Upper lobe of left lung (tissue), 6 donors: Measurements from ENCODE around the gene RAPGEF2. TPM values are rescaled to one million over a fixed set of nuclear protein-coding genes. Genes with fewer than 3 reads are reported as not detected.

Source experiments
- ATAC-seq, 2 donors: fragments of 200-7000 bp; cut with Tn5 transposase; one replicate each; pipeline ENCODE4 v1.9.1; 2022; ENCODE audit warnings: mild to moderate bottlenecking in 2 of 2, moderate library complexity in 2 of 2; ENCODE audit not compliant: low FRiP score in 2 of 2
- DNase-seq, 2 donors: peaks; one replicate each; pipeline ENCODE4 v3.0.0-alpha.2; 2019 to 2020
- H3K27ac ChIP-seq, 4 donors: fragments of 200-600 bp; sonication (generic); one replicate each; pipeline ENCODE4 v1.5.1; 2016 to 2019
- H3K27me3 ChIP-seq, 4 donors: fragments of 200-600 bp; sonication (generic); one replicate each; pipeline ENCODE4 v1.5.1; 2017 to 2019
- H3K36me3 ChIP-seq, 4 donors: fragments of 200-600 bp; sonication (generic); one replicate each; pipeline ENCODE4 v1.5.1; 2016 to 2019
- H3K4me1 ChIP-seq, 4 donors: fragments of 200-600 bp; sonication (generic); one replicate each; pipeline ENCODE4 v1.5.1; 2018 to 2019
- H3K4me3 ChIP-seq, 4 donors: fragments of 200-600 bp; sonication (generic); one replicate each; pipeline ENCODE4 v1.5.1; 2017 to 2019; ENCODE audit warnings: mild to moderate bottlenecking in 2 of 4, moderate library complexity in 1 of 4
- H3K9me3 ChIP-seq, 4 donors: fragments of 200-600 bp; sonication (generic); one replicate each; pipeline ENCODE4 v1.5.1; 2018 to 2019
- CTCF ChIP-seq, 6 experiments: fragments of 450-650 bp in 4 of 6; fragments of 200-600 bp in 2 of 6; sonication (generic) in 2 of 6; IDR thresholded peaks; one replicate each; pipeline ENCODE4 v1.5.1; 2016 to 2019; ENCODE audit warnings: antibody characterized with exemption in 6 of 6
- EP300 ChIP-seq, 4 donors: sonication (generic); formaldehyde crosslinking; IDR thresholded peaks; one replicate each; pipeline ENCODE4 v1.5.1; 2017; ENCODE audit warnings: antibody characterized with exemption in 4 of 4, control low read depth in 2 of 4
- POLR2A ChIP-seq, 4 donors: fragments of 450-650 bp; IDR thresholded peaks; one replicate each; pipeline ENCODE4 v1.5.1; 2016 to 2017; ENCODE audit warnings: antibody characterized with exemption in 4 of 4, mild to moderate bottlenecking in 2 of 4
- POLR2AphosphoS5 ChIP-seq, 2 donors: sonication (generic); formaldehyde crosslinking; IDR thresholded peaks; one replicate each; pipeline ENCODE4 v1.5.1; 2017; ENCODE audit warnings: antibody characterized with exemption in 2 of 2
- WGBS, 2 donors: methylation state at CpG; one replicate each; pipeline ENCODE4 v1.1.5; 2017 to 2018; 5-methylcytosine and 5-hydroxymethylcytosine counted together
- total RNA-seq, 6 donors: library from RNA; depleted of rRNA in 4 of 6; stranded (reverse); fragments of >200 nt in 4 of 6; gene quantifications; one replicate each; pipeline versions ENCODE4 v1.1.0 to v1.2.1, GENCODE V29; 2016 to 2021
- donor health status: DM: no; HTN: no; CAD: no; lungs with moderate emphysema.
- donor health status: DM: no; HTN: yes; CAD: no; lungs with severe emphysema.

Gene RAPGEF2
- total RNA-seq, 6 donors from 2014 or later, result 53.3 to 122 (median 66.3) TPM

GRCh38 chr4:159069922-159070321 is 33.0 kb upstream of the RAPGEF2 start:
- H3K27me3 ChIP-seq, result no peaks in the 10 kb centered on the region
- TF ChIP-seq CTCF (IDR thresholded peaks at IDR 0.05), result no peak
- TF ChIP-seq EP300 (IDR thresholded peaks at IDR 0.05), result no peak
- TF ChIP-seq POLR2A (IDR thresholded peaks at IDR 0.05), result no peak
- no peak for TF ChIP-seq POLR2AphosphoS5 (IDR thresholded peaks at IDR 0.05)
- ATAC-seq (peak in 1 of 2 donors; percentile 40), DNase-seq (no peak)
- no peak overlapping the region for H3K27ac ChIP-seq
- H3K9me3 ChIP-seq, result no peaks in the 10 kb centered on the region
- WGBS, 2 donors, result 64 to 67% methylated on average over 3 of the region's 3 CpGs
- H3K4me1 ChIP-seq, result peaks cover 0 to 4% (median 0%) of the 10 kb centered on the region in 4 donors
- no peak overlapping the region for H3K4me3 ChIP-seq
- H3K36me3 ChIP-seq, result no peaks in the 10 kb centered on the region

GRCh38 chr4:159070742-159071141 is 32.1 kb upstream of the RAPGEF2 start:
- no peak for TF ChIP-seq POLR2A (IDR thresholded peaks at IDR 0.05)
- no peak for TF ChIP-seq CTCF (IDR thresholded peaks at IDR 0.05)
- no peaks in the 10 kb centered on the region for H3K27me3 ChIP-seq
- H3K36me3 ChIP-seq, result no peaks in the 10 kb centered on the region
- 82 to 83% methylated on average over 4 of the region's 4 CpGs for WGBS, 2 donors
- no peak for ATAC-seq
- no peaks in the 10 kb centered on the region for H3K9me3 ChIP-seq
- H3K4me1 ChIP-seq, result peaks cover 0 to 4% (median 0%) of the 10 kb centered on the region in 4 donors
- DNase-seq, result no peak
- H3K4me3 ChIP-seq, result no peak overlapping the region
- no peak overlapping the region for H3K27ac ChIP-seq

DNA sequence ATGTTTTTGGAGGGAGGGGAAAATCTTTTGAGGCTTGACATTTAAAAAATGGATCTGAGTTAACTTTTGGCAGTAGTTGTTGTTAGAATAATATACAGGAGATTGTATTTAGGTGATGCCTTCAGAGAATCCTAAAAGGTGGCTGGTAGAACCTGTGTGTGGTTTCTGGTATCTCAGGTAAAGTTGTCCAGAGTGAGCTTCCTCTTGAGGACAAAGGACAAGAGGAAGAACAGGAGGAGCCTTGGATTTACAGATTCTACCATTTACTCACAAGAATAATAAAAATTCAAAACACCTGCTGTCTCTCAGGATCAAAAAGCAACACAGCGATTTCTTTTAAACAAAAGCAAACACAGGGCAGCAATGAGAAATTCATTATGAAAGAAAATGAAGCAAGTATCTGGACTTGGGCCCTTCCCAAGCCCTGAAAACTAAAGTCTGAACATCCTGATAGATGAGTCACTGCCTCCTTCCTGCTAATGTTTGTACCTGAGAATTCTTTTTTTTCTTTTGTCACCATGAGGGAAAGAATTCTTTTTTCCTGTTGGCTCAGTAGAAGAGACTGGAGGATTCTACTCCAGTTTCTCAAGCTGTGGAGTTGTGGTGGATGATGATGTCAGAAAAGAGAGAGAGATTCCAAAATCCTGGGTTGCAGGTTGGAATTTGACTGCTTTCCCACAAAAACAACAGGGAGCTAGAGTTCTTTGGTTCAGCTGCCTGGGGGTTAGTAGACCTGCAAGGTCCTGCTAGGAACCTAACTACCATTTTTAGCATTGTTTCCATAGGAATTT is 31.5 kb upstream of the RAPGEF2 start:
- no peak for DNase-seq
- TF ChIP-seq CTCF (IDR thresholded peaks at IDR 0.05) (no peak), POLR2AphosphoS5 (IDR thresholded peaks at IDR 0.05) (no peak), EP300 (IDR thresholded peaks at IDR 0.05) (no peak), POLR2A (IDR thresholded peaks at IDR 0.05) (no peak)
- H3K9me3 ChIP-seq, result no peaks in the 10 kb centered on the region
- H3K36me3 ChIP-seq, result no peaks in the 10 kb centered on the region
- ATAC-seq, result no peak
- no peak overlapping the region for H3K27ac ChIP-seq
- H3K4me1 ChIP-seq, result peaks cover 0 to 4% (median 0%) of the 10 kb centered on the region in 4 donors
- H3K27me3 ChIP-seq, result no peaks in the 10 kb centered on the region
- WGBS, 2 donors, result 43 to 59% methylated on average over 1 of the region's 1 CpG
- no peak overlapping the region for H3K4me3 ChIP-seq

GRCh38 chr4:159071969-159072765 is 30.7 kb upstream of the RAPGEF2 start:
- H3K4me1 ChIP-seq, result peaks cover 0 to 4% (median 0%) of the 10 kb centered on the region in 4 donors
- H3K4me3 ChIP-seq, result no peak overlapping the region
- no peak for ATAC-seq
- DNase-seq, result no peak
- H3K27ac ChIP-seq, result no peak overlapping the region
- no peaks in the 10 kb centered on the region for H3K27me3 ChIP-seq
- TF ChIP-seq EP300 (IDR thresholded peaks at IDR 0.05) (no peak), POLR2A (IDR thresholded peaks at IDR 0.05) (no peak), POLR2AphosphoS5 (IDR thresholded peaks at IDR 0.05) (no peak), CTCF (IDR thresholded peaks at IDR 0.05) (no peak)
- no peaks in the 10 kb centered on the region for H3K36me3 ChIP-seq
- WGBS, 2 donors, result 95 to 97% methylated on average over 6 of the region's 6 CpGs
- H3K9me3 ChIP-seq, result no peaks in the 10 kb centered on the region
